Liver (tissue), 3 donors: ENCODE data around the gene SCNN1A.

Experiments used
- GABPA ChIP-seq, 2 donors: IDR thresholded peaks in 1 of 2; conservative IDR thresholded peaks in 1 of 2; 2 replicates each; pipeline ENCODE4 v1.6.1; 2016; ENCODE audit warnings: antibody characterized with exemption in 2 of 2, mild to moderate bottlenecking in 1 of 2, moderate library complexity in 1 of 2
- HNF4A ChIP-seq, 2 donors: conservative IDR thresholded peaks; 2 replicates each; pipeline ENCODE4 v1.6.1; 2016; ENCODE audit warnings: antibody characterized with exemption in 2 of 2, mild to moderate bottlenecking in 2 of 2
- SP1 ChIP-seq: IDR thresholded peaks from 2 replicates; pipeline ENCODE4 v1.6.1; 2018; ENCODE audit warnings: antibody characterized with exemption, mild to moderate bottlenecking
- TAF1 ChIP-seq: conservative IDR thresholded peaks from 2 replicates; pipeline ENCODE4 v1.6.1; 2016; ENCODE audit warnings: antibody characterized with exemption, mild to moderate bottlenecking
- TF ChIP-seq, protein P1 (sequence below): fragments of 150-350 bp; IDR thresholded peaks from 2 replicates; pipeline ENCODE4 v1.5.1; 2017; ENCODE audit warnings: improper control_type of control experiment, low read depth, low read length; ENCODE audit not compliant: missing input control
- TF ChIP-seq, protein P2 (sequence below): IDR thresholded peaks from 2 replicates; pipeline ENCODE4 v1.6.1; 2016; ENCODE audit warnings: antibody characterized with exemption
- TF ChIP-seq, protein P3 (sequence below): IDR thresholded peaks from 2 replicates; pipeline ENCODE4 v1.6.1; 2016; ENCODE audit warnings: antibody characterized with exemption, mild to moderate bottlenecking
- TF ChIP-seq, protein P4 (sequence below): IDR thresholded peaks from 2 replicates; pipeline ENCODE4 v1.6.1; 2016; ENCODE audit warnings: antibody characterized with exemption
- donor health status: healthy.
- donor health status: healthy.

DNA sequence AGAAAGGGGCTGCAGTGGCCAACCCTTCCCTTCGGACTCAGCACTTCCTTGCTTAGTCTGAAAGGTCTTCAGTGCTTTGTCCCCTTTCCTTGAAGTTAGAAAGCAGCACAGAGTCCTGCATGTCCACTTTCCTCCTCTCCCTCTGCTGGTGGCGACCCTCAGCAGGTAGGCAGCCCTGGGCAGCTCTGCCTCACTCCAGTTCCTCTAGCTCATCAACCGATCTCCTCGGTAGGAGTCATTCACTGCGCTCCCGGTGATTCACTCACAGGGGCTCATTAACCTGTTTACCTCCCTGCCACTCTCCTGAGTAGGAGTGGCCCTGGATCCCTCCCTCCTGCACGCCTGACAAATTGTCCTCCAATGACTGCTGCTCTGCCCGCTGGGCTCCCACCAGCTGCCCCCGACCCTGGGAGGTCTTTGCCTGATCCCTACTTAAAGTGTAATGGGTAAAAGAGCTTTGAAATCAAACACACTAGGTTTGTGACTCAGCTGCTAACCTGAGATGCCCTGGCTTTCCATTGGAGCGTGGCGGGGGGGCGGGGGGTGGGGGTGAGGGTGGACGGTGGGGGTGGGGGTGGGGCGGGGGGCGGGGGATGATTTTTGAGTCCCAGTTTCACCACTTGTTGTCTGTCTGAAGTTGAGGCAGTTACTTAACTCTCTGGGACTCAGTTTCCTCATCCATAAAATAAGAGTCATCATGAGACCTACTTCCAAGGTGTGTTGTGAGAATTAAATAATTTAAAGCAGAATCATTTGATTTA, 4.2 kb downstream of the SCNN1A start:
- TF ChIP-seq, protein P1, sequence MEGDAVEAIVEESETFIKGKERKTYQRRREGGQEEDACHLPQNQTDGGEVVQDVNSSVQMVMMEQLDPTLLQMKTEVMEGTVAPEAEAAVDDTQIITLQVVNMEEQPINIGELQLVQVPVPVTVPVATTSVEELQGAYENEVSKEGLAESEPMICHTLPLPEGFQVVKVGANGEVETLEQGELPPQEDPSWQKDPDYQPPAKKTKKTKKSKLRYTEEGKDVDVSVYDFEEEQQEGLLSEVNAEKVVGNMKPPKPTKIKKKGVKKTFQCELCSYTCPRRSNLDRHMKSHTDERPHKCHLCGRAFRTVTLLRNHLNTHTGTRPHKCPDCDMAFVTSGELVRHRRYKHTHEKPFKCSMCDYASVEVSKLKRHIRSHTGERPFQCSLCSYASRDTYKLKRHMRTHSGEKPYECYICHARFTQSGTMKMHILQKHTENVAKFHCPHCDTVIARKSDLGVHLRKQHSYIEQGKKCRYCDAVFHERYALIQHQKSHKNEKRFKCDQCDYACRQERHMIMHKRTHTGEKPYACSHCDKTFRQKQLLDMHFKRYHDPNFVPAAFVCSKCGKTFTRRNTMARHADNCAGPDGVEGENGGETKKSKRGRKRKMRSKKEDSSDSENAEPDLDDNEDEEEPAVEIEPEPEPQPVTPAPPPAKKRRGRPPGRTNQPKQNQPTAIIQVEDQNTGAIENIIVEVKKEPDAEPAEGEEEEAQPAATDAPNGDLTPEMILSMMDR, result peak; percentile 31
- TF ChIP-seq, protein P2, sequence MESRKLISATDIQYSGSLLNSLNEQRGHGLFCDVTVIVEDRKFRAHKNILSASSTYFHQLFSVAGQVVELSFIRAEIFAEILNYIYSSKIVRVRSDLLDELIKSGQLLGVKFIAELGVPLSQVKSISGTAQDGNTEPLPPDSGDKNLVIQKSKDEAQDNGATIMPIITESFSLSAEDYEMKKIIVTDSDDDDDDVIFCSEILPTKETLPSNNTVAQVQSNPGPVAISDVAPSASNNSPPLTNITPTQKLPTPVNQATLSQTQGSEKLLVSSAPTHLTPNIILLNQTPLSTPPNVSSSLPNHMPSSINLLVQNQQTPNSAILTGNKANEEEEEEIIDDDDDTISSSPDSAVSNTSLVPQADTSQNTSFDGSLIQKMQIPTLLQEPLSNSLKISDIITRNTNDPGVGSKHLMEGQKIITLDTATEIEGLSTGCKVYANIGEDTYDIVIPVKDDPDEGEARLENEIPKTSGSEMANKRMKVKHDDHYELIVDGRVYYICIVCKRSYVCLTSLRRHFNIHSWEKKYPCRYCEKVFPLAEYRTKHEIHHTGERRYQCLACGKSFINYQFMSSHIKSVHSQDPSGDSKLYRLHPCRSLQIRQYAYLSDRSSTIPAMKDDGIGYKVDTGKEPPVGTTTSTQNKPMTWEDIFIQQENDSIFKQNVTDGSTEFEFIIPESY, result no peak
- TF ChIP-seq TAF1 (no peak), GABPA (IDR thresholded peaks at IDR 0.05 in 1 of 2, conservative IDR thresholded peaks at IDR 0.05 in 1 of 2) (no peak), SP1 (no peak), HNF4A (conservative IDR thresholded peaks at IDR 0.05) (no peak)
- TF ChIP-seq, protein P3, sequence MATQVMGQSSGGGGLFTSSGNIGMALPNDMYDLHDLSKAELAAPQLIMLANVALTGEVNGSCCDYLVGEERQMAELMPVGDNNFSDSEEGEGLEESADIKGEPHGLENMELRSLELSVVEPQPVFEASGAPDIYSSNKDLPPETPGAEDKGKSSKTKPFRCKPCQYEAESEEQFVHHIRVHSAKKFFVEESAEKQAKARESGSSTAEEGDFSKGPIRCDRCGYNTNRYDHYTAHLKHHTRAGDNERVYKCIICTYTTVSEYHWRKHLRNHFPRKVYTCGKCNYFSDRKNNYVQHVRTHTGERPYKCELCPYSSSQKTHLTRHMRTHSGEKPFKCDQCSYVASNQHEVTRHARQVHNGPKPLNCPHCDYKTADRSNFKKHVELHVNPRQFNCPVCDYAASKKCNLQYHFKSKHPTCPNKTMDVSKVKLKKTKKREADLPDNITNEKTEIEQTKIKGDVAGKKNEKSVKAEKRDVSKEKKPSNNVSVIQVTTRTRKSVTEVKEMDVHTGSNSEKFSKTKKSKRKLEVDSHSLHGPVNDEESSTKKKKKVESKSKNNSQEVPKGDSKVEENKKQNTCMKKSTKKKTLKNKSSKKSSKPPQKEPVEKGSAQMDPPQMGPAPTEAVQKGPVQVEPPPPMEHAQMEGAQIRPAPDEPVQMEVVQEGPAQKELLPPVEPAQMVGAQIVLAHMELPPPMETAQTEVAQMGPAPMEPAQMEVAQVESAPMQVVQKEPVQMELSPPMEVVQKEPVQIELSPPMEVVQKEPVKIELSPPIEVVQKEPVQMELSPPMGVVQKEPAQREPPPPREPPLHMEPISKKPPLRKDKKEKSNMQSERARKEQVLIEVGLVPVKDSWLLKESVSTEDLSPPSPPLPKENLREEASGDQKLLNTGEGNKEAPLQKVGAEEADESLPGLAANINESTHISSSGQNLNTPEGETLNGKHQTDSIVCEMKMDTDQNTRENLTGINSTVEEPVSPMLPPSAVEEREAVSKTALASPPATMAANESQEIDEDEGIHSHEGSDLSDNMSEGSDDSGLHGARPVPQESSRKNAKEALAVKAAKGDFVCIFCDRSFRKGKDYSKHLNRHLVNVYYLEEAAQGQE, result no peak
- TF ChIP-seq, protein P4, sequence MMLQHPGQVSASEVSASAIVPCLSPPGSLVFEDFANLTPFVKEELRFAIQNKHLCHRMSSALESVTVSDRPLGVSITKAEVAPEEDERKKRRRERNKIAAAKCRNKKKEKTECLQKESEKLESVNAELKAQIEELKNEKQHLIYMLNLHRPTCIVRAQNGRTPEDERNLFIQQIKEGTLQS, result no peak
